SK-N-MC (cell line): ENCODE data around the gene DNAH9.

Experiments
- DNase-seq: peaks from one replicate; pipeline ENCODE4 v3.0.0-alpha.2; 2011; ENCODE audit warnings: low read depth, low spot score
- H3K27ac ChIP-seq: fragments of 200-600 bp; sonication (generic); 2 replicates; pipeline ENCODE4 v1.5.1; 2016; ENCODE audit warnings: mixed run types
- H3K36me3 ChIP-seq: fragments of 200-600 bp; sonication (generic); 2 replicates; pipeline ENCODE4 v1.6.1; 2017; ENCODE audit warnings: antibody characterized with exemption, low read length, mixed read lengths; ENCODE audit not compliant: insufficient read depth
- H3K4me3 ChIP-seq: fragments of 200-600 bp; sonication (generic); 2 replicates; pipeline ENCODE4 v1.5.1; 2016
- H3K9ac ChIP-seq: fragments of 200-600 bp; sonication (generic); 2 replicates; pipeline ENCODE4 v1.8.0; 2017; ENCODE audit warnings: mixed run types, mixed read lengths; ENCODE audit not compliant: insufficient read length
- H3K9me3 ChIP-seq: fragments of 200-600 bp; sonication (generic); 2 replicates; pipeline ENCODE4 v1.6.1; 2017; ENCODE audit warnings: low read depth, mild to moderate bottlenecking, antibody characterized with exemption, low read length, moderate library complexity, mixed read lengths
- EZH2 ChIP-seq: fragments of 200-600 bp; sonication (generic); IDR thresholded peaks from one replicate; pipeline ENCODE4 v1.6.1; 2017; ENCODE audit warnings: antibody characterized with exemption
- FOXP2 ChIP-seq: optimal IDR thresholded peaks from 2 replicates; pipeline ENCODE3; 2011; ENCODE audit warnings: mild to moderate bottlenecking, moderate library complexity; ENCODE audit not compliant: insufficient read depth; ENCODE audit errors: extremely low read length, control extremely low read depth
- POLR2AphosphoS5 ChIP-seq: IDR thresholded peaks from 2 replicates; pipeline ENCODE4 v1.6.1; 2012; ENCODE audit warnings: mild to moderate bottlenecking, low read depth, low read length, borderline replicate concordance

The DNAH9 gene

GRCh38 chr17:11558681-11559234 is 39.5 kb upstream of the DNAH9 start:
- no peak for DNase-seq
- H3K36me3 ChIP-seq, result no peaks in the 10 kb centered on the region
- no peaks in the 10 kb centered on the region for H3K9me3 ChIP-seq
- H3K4me3 ChIP-seq, result no peak overlapping the region
- TF ChIP-seq FOXP2, result no peak
- TF ChIP-seq EZH2, result no peak
- no peak for TF ChIP-seq POLR2AphosphoS5
- no peak overlapping the region for H3K9ac ChIP-seq
- H3K27ac ChIP-seq, result no peak overlapping the region

GRCh38 chr17:11559601-11560000 is 38.7 kb upstream of the DNAH9 start:
- TF ChIP-seq POLR2AphosphoS5 (no peak), FOXP2 (no peak), EZH2 (no peak)
- DNase-seq, result no peak
- H3K9ac ChIP-seq, result no peak overlapping the region
- H3K27ac ChIP-seq, result no peak overlapping the region
- H3K36me3 ChIP-seq, result no peaks in the 10 kb centered on the region
- H3K9me3 ChIP-seq, result no peaks in the 10 kb centered on the region
- H3K4me3 ChIP-seq, result no peak overlapping the region

GRCh38 chr17:11561281-11561680 is 37.0 kb upstream of the DNAH9 start:
- Histone ChIP-seq H3K27ac (no peak overlapping the region), H3K9me3 (no peaks in the 10 kb centered on the region), H3K9ac (no peak overlapping the region), H3K4me3 (no peak overlapping the region), H3K36me3 (no peaks in the 10 kb centered on the region)
- DNase-seq, result no peak
- no peak for TF ChIP-seq EZH2
- no peak for TF ChIP-seq POLR2AphosphoS5
- no peak for TF ChIP-seq FOXP2

GRCh38 chr17:11561702-11562101 is 36.6 kb upstream of the DNAH9 start:
- DNase-seq, result no peak
- H3K9me3 ChIP-seq, result no peaks in the 10 kb centered on the region
- no peak overlapping the region for H3K4me3 ChIP-seq
- no peak overlapping the region for H3K9ac ChIP-seq
- H3K36me3 ChIP-seq, result no peaks in the 10 kb centered on the region
- H3K27ac ChIP-seq, result no peak overlapping the region
- TF ChIP-seq POLR2AphosphoS5 (no peak), EZH2 (no peak), FOXP2 (no peak)

- Histone ChIP-seq H3K36me3 (no peaks in the 10 kb centered on the region), H3K4me3 (no peak overlapping the region), H3K9me3 (no peaks in the 10 kb centered on the region), H3K9ac (no peak overlapping the region), H3K27ac (no peak overlapping the region)
- no peak for DNase-seq
- no peak for TF ChIP-seq POLR2AphosphoS5
- TF ChIP-seq EZH2, result no peak
- no peak for TF ChIP-seq FOXP2
Observed at GRCh38 chr17:11564589-11565380, 33.5 kb upstream of the DNAH9 start.

GRCh38 chr17:11565591-11565990 is 32.7 kb upstream of the DNAH9 start:
- DNase-seq, result no peak
- Histone ChIP-seq H3K27ac (no peak overlapping the region), H3K9ac (no peak overlapping the region), H3K36me3 (no peaks in the 10 kb centered on the region), H3K4me3 (no peak overlapping the region), H3K9me3 (no peaks in the 10 kb centered on the region)
- TF ChIP-seq EZH2, result no peak
- no peak for TF ChIP-seq POLR2AphosphoS5
- TF ChIP-seq FOXP2, result no peak

- no peak for DNase-seq
Observed at GRCh38 chr17:11578998-11579397, 19.3 kb upstream of the DNAH9 start.

GRCh38 chr17:11580677-11581076 is 17.6 kb upstream of the DNAH9 start:
- Histone ChIP-seq H3K27ac (no peak overlapping the region), H3K4me3 (no peak overlapping the region), H3K36me3 (no peaks in the 10 kb centered on the region), H3K9me3 (no peaks in the 10 kb centered on the region), H3K9ac (no peak overlapping the region)
- no peak for DNase-seq
- TF ChIP-seq FOXP2 (no peak), POLR2AphosphoS5 (no peak), EZH2 (no peak)

More at GRCh38 chr17:11578998-11579397, 19.3 kb upstream of the DNAH9 start:
- no peak overlapping the region for H3K9ac ChIP-seq
- no peak overlapping the region for H3K4me3 ChIP-seq
- TF ChIP-seq EZH2 (no peak), FOXP2 (no peak), POLR2AphosphoS5 (no peak)
- H3K27ac ChIP-seq, result no peak overlapping the region
- H3K9me3 ChIP-seq, result no peaks in the 10 kb centered on the region
- H3K36me3 ChIP-seq, result no peaks in the 10 kb centered on the region
